WTC11 (cell line): ENCODE results near the gene RRN3. TPM values are rescaled to one million over a fixed set of nuclear protein-coding genes. Genes with fewer than 3 reads are reported as not detected.
"Not testable (repeated sequence)": the region's sequence is repeated elsewhere in the genome, so short reads cannot be mapped to it uniquely, and the experiment has no call there.

Experiments used
- ATAC-seq: fragments of 200-7000 bp; cut with Tn5 transposase; 2 replicates; pipeline ENCODE4 v1.10.0; 2021; ENCODE audit warnings: mild to moderate bottlenecking, moderate library complexity
- CTCF ChIA-PET: fragments of 300-600 bp; sonication (Branson Sonifier 250); formaldehyde crosslinking; loops from one replicate; lab custom pipeline; 2021; ENCODE audit warnings: antibody characterized with exemption; lab: Charles Lee
- POLR2A ChIA-PET: fragments of 350-600 bp; sonication (Branson Sonifier 250); formaldehyde crosslinking; loops from one replicate; lab custom pipeline; 2021; ENCODE audit warnings: antibody characterized with exemption; lab: Charles Lee
- DNase-seq: peaks from one replicate; pipeline ENCODE4 v3.0.0; 2021; ENCODE audit warnings: low spot score
- H3K27ac Mint-ChIP-seq: 2 replicates; pipeline ENCODE4 v1.8.0; 2021; ENCODE audit warnings: mixed read lengths
- H3K27me3 Mint-ChIP-seq: 2 replicates; pipeline ENCODE4 v1.8.0; 2021; ENCODE audit warnings: low read depth, mild to moderate bottlenecking, moderate library complexity, mixed read lengths
- H3K36me3 Mint-ChIP-seq: 2 replicates; pipeline ENCODE4 v1.8.0; 2021; ENCODE audit warnings: mixed read lengths
- H3K4me1 Mint-ChIP-seq: 2 replicates; pipeline ENCODE4 v1.8.0; 2022; ENCODE audit warnings: mixed read lengths
- H3K4me3 Mint-ChIP-seq: 2 replicates; pipeline ENCODE4 v1.8.0; 2021; ENCODE audit warnings: mild to moderate bottlenecking, moderate library complexity, mixed read lengths
- H3K9me3 Mint-ChIP-seq: 2 replicates; pipeline ENCODE4 v1.8.0; 2021; ENCODE audit warnings: mixed read lengths
- total RNA-seq: library from RNA; stranded (reverse); gene quantifications from 3 replicates; pipeline ENCODE4 v1.2.3, GENCODE V29; 2021
- TF ChIP-seq, protein P1 (sequence below): sonication (generic); formaldehyde crosslinking; IDR thresholded peaks from 2 replicates; pipeline ENCODE4 v1.8.1; 2022; ENCODE audit warnings: missing genetic modification reagents, borderline replicate concordance

Gene RRN3
- total RNA-seq, 1 experiment from 2014 or later: 25.6 TPM

DNA sequence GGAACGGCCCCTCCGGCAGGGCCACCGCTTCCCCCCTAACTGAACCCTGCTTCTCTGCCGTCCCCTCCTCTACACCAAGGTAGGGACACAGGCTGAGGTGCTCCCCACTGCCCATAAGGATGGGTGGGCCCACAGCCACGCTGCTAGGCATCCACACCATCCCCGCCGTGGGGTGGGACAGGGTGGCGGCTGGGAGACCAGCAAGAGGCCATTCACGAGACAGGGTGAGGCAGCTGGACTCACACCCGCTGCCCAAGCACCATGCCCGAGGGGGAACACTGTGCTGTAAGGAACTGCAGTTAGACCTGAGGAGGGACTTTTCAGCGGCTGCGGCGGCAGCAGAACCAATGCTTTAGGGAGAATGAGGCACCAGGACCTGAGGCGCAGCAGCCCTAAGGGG lies 47.5 kb upstream of the RRN3 start (continued):
- TF ChIP-seq, protein P1, sequence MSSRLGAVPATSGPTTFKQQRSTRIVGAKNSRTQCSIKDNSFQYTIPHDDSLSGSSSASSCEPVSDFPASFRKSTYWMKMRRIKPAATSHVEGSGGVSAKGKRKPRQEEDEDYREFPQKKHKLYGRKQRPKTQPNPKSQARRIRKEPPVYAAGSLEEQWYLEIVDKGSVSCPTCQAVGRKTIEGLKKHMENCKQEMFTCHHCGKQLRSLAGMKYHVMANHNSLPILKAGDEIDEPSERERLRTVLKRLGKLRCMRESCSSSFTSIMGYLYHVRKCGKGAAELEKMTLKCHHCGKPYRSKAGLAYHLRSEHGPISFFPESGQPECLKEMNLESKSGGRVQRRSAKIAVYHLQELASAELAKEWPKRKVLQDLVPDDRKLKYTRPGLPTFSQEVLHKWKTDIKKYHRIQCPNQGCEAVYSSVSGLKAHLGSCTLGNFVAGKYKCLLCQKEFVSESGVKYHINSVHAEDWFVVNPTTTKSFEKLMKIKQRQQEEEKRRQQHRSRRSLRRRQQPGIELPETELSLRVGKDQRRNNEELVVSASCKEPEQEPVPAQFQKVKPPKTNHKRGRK (CRISPR knock-in tag): no peak

- H3K36me3 Mint-ChIP-seq, CTCF ChIA-PET, H3K27me3 Mint-ChIP-seq, ATAC-seq, H3K9me3 Mint-ChIP-seq, H3K27ac Mint-ChIP-seq, DNase-seq, H3K4me3 Mint-ChIP-seq: not testable (repeated sequence)
- peaks cover 16% of the 10 kb centered on the region for H3K4me1 Mint-ChIP-seq
- POLR2A ChIA-PET: interaction anchor here (0.6 kb wide), 1 partner anchor 501 kb away, joined by 3 read pairs; no protein-coding TSS in a partner anchor
Measured at GRCh38 chr16:15140444-15141365, 46.6 kb upstream of the RRN3 start.

DNA sequence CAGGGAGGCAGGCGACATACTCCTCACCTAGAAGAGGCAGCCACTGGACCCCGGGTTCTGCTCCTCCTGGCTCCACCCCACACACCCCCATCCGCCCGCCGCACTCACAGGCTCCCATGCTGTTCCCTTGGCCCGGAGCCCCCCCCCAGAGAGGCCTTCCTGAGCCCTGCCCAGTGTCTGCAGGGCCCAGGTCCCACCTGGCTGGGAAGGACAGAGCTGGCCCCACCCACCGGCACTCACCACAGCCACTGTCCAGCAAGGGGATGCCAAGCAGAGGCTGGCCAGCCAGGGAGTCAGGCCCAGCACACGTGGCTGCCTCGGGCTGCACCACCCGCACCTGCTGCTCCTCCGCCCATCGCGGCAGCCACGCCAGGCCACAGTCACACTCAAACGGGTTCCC lies 43.4 kb upstream of the RRN3 start:
- H3K27me3 Mint-ChIP-seq, DNase-seq, H3K36me3 Mint-ChIP-seq, POLR2A ChIA-PET, H3K9me3 Mint-ChIP-seq, H3K27ac Mint-ChIP-seq, H3K4me1 Mint-ChIP-seq, ATAC-seq, CTCF ChIA-PET, H3K4me3 Mint-ChIP-seq: not testable (repeated sequence)

GRCh38 chr16:15135483-15136360 lies 41.6 kb upstream of the RRN3 start:
- DNase-seq, H3K27ac Mint-ChIP-seq, H3K36me3 Mint-ChIP-seq, H3K9me3 Mint-ChIP-seq, H3K4me1 Mint-ChIP-seq, H3K4me3 Mint-ChIP-seq, ATAC-seq, POLR2A ChIA-PET, CTCF ChIA-PET, H3K27me3 Mint-ChIP-seq: not testable (repeated sequence)

DNA sequence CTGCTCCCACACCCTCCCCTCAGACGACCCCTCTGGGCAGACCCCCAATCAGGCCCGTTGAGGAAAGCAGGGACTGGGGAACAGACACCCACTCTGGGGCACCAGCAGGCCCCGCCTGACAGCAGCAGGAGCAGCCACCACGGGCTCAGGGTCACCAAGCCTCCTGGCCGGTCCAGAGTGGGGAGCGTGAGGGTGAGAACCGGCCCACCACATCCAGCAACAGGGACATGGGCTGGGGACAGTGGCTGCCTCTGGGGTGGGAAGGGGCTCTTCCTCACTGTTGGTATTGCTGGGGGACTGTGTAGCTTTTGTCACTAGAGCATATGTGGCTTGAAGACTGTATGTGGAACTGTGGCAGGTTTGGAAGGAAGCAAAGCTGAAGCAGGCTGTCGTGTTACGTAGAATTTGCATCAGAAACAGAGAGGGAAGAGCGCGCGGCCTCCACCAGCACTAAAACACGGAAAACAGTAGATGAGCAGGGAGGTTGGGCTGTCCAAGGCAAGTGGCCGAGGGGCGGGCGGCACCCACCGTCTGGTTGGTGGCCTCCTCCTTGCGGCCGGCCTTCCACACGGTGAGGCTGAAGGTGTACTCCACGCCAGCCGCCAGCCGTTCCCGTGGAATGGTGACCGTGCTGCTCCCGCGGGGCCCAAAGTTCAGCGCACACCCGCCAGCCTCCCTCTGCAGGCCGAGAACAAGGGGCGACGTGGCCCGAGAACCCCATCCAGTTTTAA lies 40.8 kb upstream of the RRN3 start:
- CTCF ChIA-PET, H3K4me1 Mint-ChIP-seq, H3K27ac Mint-ChIP-seq, H3K36me3 Mint-ChIP-seq, POLR2A ChIA-PET, DNase-seq, H3K27me3 Mint-ChIP-seq, H3K9me3 Mint-ChIP-seq, H3K4me3 Mint-ChIP-seq, ATAC-seq: not testable (repeated sequence)

GRCh38 chr16:15133554-15133953 lies 39.5 kb upstream of the RRN3 start:
- H3K36me3 Mint-ChIP-seq, H3K27ac Mint-ChIP-seq, ATAC-seq, H3K4me3 Mint-ChIP-seq, H3K4me1 Mint-ChIP-seq, H3K9me3 Mint-ChIP-seq, CTCF ChIA-PET, POLR2A ChIA-PET, DNase-seq, H3K27me3 Mint-ChIP-seq: not testable (repeated sequence)

DNA sequence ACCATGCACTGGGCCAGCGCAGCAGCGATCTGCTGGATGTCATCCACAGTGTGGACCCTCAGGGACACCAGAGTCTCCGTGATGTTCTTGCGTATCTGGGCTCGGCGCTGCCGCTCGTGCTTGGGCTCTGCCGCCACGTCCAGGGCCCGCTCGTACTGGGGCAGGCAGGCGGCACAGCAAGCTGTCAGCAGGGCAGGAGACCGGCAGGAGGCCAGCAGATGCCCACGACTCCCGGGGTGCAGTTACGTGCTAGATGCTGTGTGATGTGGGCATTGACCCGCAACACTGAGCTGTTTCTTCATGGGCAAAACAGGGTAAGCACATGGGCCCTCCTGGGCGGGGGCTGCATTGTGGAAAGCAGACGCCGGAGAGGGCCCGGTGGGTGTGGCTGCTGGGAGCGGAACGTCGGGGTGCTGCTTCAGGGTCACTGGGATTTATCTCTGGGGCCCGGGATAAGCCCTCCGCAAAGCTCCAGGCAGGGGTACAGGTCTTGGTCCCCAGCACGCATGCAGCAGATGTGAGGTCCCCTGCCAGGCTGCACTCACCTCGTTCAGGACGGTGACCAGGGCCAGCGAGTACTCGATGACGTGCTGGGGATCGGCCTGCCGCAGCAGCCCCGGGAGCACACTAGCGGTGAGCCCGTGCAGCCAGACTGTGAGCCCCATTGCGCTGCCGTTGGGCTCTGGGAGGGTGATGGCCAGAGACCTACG lies 38.8 kb upstream of the RRN3 start:
- H3K9me3 Mint-ChIP-seq, H3K27ac Mint-ChIP-seq, H3K4me3 Mint-ChIP-seq, ATAC-seq, DNase-seq, H3K4me1 Mint-ChIP-seq, H3K27me3 Mint-ChIP-seq, CTCF ChIA-PET, H3K36me3 Mint-ChIP-seq, POLR2A ChIA-PET: not testable (repeated sequence)

DNA sequence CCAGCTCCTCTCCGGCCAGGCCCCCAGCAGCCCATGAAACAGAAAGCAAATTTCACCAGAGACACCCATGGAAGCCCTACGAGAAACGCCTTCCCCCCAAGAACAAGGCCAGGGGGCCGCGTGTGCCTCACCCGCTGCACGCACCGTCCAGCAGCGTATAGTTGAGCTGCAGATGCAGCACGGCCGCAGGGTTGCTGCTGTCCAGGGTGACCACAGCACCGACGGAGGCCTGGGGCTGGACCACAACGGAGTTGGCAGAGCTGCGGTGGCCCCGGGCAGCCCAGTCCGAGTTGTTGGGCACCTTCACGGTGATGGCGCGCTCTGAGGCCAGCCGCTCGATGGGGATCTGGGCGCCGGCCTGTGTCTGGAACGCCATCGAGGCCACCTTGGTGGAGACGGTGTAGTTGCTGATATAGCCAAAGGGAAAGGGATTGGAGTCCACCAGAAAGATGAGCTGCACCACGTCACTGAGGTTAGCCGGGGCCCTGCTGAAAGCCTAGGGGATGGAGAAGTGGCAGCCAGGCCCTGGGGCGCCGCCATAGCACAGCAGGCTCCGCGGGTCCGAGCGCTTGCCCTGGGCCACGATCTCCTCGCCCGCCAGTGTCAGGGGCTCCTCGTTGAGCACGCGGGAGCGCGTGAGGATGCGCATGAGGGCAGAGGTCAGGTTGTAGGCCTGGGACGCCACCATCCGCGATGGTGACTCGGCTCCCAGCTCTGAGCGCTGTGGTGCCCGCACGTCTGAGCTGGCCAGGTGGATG lies 37.0 kb upstream of the RRN3 start:
- H3K27me3 Mint-ChIP-seq, H3K36me3 Mint-ChIP-seq, H3K4me3 Mint-ChIP-seq, POLR2A ChIA-PET, CTCF ChIA-PET, DNase-seq, H3K4me1 Mint-ChIP-seq, ATAC-seq, H3K9me3 Mint-ChIP-seq, H3K27ac Mint-ChIP-seq: not testable (repeated sequence)

- ATAC-seq, CTCF ChIA-PET, H3K36me3 Mint-ChIP-seq, DNase-seq, H3K9me3 Mint-ChIP-seq, POLR2A ChIA-PET, H3K27me3 Mint-ChIP-seq, H3K27ac Mint-ChIP-seq, H3K4me3 Mint-ChIP-seq, H3K4me1 Mint-ChIP-seq: not testable (repeated sequence)
Measured at GRCh38 chr16:15130256-15130932, 36.3 kb upstream of the RRN3 start.
